GM21825 (cell line): ENCODE results near the gene E2F2.

ENCODE experiments used
- ATAC-seq: cut with Tn5 transposase; IDR thresholded peaks from one replicate; pipeline ENCODE4 v1.9.1; 2021; ENCODE audit warnings: mild to moderate bottlenecking, moderate library complexity; ENCODE audit not compliant: unreplicated experiment

E2F2 gene

DNA sequence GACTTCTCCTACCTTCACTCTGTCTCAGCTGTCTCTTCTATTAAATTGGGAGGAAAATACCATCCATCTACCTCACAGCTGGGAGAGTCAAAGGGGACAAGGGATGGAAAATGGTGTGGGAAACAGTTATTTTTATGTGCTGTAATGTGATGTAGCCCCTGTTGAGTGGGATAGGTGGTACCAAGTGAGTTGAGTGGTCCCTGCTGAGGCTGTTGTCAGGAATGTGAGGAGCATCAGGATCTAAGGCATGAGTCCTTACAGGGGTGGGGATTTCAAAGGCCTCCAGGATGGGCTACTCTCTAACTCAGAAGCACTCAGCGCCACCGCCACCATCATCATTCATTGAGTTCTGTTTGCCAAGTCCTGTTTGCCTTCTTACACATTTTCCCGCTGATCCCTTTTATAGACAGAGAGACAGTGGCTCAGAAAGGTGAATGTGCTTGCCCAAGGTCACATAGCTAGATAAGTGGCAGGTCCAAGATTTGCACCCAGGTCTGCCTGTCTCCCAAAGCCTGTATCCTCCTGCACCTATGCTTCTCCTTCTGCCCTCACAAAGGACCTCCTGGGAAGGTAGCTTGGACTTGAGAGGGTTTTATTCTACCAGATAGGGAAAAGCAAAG lies 32.8 kb upstream of the E2F2 start:
- no peak for ATAC-seq

DNA sequence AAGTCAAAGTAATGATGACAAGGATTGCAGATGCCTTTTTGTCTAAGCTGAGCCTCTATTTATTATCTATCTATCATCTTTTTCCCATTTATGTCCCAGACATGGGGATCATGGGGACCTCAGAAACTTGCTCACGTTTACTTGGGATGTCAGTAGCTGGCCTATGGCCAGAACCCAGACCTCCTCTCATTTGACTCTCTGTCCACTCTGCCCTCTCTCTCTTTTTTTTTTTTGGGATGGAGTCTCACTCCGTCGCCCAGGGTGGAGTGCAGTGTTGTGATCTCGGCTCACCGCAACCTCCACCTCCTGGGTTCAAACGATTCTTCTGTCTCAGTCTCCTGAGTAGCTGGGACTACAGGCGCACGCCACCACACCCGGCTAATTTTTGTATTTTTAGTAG lies 32.0 kb upstream of the E2F2 start:
- no peak for ATAC-seq

DNA sequence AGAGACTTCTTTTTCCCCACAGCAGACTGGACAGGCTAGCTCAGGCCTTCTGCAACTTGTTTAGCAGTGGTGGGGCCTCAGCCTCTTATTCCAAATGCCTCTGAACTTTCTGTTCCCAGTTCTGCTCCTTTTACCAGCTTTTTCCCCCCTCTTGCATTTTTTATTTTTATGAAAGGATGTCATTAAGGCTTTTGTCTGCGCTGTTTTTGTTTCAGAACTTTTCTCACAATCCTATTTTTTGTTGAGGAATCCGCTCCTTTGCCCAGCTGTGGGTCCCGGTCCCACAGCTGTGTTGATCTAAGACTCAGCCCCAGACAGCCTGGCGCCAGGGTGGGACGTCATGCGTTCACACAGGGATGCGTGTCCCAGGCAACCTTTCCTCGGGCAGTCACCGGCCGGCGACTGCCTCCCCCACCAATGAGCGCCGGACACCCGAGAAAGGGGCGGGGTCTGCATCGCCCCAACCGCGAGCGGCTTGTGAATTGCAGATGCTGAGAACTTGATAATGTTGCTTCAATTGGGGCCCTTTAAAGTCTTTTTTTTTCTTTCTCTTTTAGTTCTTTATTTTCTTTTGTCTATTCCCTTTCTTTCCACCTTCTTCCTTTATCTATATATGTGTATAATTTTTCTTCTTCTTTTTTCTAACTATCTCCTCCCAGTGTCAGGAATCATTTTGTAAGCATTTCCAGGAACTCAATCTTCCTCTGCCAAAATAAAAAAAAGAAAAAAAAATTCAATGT lies 31.3 kb upstream of the E2F2 start:
- ATAC-seq = no peak

DNA sequence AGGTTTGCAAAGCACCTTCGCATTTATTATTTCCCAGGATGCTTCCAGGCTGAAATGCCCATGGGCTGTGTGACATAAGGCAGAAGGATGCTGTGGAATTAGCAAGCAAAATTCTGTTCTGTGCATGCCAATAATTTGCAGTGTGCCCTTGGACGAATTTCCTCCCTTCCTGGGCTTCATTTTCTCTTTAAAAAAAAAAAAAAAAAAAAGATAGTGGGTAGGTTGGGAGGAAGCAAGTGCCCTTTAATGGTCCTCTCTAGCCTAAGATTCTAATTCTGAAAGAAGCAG lies 30.7 kb upstream of the E2F2 start:
- ATAC-seq = no peak

DNA sequence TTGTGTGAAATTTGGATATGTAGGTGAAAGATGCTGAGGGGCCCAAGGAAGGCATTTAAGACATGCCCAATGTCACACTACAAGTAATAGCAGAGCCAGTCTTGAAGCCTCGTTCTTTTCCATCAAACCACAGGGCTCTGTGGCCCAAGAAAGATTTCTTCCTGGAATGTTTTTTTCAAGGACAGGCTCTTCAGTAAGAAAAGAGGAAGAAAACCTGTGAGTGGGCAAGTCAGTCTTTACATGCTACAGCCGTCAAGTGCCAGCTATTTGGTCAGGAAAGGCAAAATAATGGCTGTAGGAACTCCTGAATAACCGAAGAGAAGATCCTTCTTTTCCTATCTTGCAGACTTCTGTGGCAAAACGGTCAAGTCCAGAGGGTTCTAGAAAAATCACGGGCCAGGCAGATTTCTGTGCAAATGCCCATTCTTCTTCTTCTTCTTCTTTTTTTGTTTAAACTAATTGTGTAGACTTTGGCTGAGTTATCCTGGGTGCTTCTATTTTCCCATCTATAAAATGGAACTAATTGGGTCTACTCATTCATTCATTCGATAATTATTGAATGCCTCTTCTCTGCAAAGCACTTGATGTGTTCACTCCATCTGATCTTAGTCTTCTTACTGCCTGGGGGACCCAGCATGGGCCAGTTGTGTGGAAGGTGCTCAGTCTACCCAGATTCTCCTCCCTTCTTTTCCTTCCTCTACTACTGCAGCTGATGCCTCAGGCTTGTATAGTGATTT lies 30.2 kb upstream of the E2F2 start:
- no peak for ATAC-seq

DNA sequence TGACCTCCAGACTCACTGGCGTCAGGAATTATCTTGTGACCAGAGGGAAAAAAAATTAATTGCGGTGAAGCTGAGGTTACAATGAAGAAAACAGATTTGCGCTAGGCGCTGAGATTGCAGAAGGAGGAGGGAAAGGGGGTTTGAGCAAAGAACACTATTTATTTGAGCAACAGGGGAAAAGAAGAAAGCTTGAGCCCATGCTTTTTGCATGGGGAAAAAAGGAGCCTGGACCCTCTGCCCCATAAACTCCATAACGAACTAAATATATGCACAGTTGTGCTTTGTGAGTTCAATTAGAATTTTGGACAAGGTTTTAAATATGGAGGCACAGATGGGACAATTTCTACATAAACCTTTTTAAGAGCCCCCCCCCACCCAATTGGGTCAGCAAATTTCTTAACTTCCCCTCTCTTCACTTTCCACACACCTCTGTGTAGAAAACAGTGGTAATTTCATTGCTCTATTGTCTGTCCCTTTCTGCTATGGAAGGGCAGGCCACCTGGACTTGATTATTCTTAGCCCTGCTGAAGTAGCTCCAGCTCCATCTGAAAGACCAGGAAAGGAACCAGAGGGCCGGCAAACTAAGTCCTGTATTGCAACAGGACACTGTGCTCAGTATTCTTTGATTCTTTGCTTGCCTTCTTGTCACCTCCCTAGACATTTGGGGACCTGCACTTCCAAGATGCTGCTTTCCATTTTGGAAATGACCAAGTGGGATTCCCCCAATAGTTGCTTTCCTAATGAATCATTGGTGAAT lies 29.1 kb upstream of the E2F2 start:
- no peak for ATAC-seq

DNA sequence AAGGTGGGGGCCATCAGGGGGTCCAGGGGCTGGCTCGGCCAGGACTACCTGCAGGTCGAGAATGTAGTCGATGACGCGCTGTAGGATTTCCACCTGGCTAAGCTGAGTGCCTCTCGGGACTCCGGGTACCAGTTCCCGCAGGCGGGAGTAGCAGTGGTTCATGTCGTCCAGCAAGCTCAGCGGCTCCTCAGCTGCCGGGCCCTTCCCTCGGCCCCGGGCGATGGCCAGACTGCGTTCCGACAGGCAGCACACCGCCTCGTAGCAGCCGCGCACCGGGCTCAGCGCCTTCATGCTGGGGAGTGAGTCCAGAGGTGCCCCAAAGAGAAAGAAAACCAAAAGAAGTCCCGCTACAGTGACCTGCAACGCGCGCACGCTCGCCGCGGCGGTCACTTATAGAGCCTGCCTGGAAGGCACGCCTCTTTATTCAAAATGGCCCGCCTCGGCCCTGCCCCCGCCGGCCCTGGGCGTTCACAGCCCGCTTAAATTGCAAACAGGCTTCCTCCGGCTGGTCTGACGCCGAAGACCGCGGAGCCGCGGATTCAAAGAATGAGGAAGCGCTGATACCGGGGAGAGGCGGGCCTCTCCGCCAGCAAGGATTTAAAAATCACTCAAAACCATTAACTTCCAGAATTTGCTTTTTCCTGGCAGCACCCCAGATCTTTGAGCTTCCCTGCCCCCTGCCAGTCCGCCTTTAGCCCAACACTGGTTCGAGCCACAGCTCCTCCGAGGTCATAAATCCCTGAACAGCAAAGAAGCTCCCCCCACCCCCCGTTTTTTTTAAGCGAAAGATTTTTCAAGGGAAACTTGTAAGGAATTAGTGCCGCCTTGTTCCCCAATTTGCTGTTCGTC lies 28.3 kb upstream of the E2F2 start, which contains the start of gene ID3:
ID3 (minus strand) TSS at position 366 of the 849 bp plus-strand sequence; CDS start at position 291, 75 bp downstream.
- ATAC-seq = peak; percentile 57

DNA sequence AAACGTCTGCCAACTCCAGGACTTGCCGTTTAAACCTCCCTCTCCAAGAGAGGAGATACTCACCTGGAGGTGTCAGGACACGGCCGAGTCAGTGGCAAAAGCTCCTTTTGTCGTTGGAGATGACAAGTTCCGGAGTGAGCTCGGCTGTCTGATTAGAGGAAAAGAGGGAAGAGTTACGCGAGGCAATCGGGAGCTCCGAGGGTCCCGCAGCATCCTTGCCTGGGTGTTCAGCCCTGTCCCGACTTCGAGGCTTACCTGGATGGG lies 27.8 kb upstream of the E2F2 start:
- ATAC-seq = no peak

DNA sequence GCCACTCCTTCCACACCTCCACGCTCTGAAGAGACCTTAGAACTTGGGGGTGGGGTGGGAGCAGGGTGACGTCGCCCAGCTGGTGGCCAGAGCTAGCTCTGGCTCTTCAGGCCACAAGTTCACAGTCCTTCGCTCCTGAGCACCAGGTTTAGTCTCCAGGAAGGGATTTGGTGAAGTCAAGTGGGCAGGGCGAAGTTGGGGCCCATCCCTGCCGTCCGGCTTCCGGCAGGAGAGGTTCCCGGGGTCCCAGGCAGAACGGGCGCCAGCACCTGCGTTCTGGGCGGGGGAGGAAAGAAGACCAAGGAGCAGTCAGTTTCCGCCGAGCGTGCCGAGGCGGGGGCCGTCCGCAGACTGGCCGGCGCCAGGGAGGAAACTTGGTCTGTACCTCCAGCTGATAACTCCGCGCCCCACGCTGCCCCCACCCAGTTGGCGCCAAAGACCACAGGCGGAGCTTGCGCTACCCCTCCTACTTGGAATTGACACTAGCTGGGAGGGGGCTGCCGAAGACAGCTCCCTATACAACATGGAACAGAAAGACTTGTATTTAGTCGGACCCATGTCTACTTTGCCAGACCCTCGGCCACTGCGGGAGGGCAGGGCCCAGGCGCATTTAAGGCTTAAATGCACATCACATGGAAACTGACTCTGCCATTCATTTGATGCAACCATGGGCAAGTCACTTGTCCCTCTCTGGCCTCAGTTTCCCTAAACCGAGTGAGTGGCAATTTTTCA lies 27.3 kb upstream of the E2F2 start:
- ATAC-seq = no peak

DNA sequence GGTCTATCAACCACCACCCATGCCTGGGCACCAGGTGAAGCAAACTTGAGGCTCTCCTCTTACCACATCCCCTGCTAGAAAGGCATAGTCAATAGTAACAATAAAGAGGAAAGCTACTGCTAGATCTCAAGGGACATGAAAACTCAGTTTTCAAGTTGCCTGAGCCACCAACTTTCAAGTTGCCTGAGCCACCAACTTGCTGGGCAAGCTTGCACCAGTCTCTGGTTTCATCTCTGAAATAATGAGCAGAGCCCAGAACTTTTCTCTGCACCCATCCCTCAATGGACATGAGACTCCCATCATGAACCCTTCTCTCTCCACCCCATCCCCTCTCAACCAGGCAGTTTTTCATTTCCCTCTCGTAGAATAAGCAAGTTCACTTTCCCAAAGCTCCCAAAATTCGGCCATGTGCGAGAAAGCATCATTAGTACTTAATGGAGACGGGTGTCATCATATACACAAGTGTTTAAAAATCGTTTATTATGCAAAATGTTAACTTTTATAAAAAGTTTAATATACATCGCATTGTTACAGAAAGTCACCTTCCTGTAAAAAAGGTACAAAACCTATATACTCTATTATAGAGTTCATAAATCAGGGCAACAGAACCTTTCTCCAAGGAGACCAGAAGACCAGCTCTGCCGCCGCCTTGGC lies 26.6 kb upstream of the E2F2 start:
- ATAC-seq = no peak

DNA sequence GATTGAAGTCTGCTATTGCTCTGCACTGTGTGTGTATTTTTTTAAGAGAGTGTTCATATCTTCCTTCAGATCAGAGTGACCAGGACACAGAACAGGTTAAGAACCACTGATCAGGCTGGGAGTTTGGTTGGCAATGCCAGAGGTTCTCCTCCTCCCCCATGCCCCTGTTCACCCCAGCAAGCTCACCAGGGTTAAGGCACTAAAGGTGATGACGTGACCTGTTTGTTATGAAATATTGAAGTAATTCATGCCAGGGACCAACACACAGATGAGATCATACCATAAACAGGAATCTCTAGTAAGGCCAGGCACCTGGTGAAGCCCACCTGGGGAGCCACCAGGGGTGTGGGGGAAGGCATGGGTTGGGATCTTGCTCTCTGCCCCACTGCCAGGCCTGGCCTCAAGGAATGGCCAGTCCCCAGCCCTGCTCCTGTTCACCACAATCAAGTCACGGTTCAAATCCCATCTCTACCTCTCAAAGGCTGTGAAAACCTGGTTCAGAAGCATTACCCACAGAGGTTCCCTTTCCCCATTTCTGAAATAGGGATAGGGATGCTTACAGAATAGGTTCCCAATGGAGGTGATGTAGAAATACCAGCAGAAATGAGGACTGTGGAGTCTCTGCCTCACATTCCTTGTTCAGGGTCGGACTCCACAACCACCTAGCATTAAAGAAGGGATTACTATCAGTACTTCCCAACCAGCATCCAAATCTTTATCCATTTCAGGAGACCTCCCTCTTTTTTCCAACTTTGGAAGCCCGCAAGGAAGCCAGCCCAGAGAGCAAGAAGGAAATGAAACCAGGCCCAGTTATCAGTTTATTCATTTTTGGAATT lies 25.8 kb upstream of the E2F2 start:
- no peak for ATAC-seq

DNA sequence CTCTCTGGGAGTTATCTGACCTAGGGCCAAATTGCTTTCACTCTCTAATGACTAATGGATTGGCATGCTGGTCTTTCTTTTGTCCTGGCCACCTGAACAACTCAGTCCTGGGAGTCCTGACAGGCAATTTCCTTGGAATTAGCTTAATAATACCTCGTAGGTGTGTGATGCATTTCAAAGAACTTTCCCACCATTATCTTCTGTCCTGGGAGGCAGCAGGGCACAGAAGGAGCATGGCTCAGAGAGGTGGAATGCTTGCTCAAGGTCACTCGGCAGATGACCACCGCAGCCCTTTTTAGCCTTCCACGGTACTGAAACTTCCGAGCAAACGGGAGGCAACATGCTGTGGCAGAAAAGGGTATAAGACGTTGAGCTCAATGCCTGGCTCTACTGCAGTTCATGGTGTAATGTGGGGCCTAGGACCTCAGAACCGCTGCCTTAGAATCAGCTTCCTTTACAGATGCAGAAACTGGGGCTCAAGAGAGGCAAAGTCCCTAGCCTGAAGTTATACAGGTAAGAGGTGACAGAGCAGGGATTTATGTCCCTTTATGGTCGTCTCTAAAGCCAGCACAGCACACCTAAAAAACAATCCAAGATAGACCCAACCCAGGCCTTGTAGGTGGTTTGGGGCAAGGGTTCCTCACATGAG lies 25.1 kb upstream of the E2F2 start:
- no peak for ATAC-seq

DNA sequence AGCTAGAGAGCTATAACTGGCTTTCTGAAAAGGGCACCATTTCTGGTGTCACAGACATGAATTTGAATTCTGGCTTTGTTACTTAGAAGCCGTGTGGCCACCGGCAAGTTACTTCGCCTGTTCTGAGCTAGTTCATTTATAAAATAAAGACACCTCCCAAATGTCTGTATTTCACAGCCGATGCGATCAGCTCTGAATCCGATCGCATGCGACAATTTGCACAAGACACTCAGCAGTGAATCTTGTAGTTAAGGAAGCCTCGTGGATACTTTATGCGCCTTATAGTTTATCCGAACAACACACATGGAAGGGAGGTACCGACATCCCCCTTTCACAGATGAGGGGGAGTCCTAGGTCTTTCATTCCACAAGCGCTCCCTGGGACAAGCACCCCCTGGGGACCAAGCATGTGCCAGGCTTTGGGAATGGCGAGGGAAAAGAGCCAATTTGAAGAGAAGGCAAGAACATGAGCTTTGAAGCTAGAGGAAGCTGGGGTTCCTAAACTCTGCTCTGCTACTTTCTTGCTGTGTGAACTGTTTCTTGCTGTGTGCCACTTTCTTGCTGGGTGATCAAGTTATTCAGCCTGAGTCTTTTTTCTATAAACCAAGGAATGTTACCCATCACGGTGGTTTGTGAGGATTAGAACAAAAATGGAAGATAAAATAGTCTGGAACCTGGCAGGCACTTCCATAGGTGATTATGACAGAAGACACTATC lies 24.4 kb upstream of the E2F2 start:
- ATAC-seq = no peak

DNA sequence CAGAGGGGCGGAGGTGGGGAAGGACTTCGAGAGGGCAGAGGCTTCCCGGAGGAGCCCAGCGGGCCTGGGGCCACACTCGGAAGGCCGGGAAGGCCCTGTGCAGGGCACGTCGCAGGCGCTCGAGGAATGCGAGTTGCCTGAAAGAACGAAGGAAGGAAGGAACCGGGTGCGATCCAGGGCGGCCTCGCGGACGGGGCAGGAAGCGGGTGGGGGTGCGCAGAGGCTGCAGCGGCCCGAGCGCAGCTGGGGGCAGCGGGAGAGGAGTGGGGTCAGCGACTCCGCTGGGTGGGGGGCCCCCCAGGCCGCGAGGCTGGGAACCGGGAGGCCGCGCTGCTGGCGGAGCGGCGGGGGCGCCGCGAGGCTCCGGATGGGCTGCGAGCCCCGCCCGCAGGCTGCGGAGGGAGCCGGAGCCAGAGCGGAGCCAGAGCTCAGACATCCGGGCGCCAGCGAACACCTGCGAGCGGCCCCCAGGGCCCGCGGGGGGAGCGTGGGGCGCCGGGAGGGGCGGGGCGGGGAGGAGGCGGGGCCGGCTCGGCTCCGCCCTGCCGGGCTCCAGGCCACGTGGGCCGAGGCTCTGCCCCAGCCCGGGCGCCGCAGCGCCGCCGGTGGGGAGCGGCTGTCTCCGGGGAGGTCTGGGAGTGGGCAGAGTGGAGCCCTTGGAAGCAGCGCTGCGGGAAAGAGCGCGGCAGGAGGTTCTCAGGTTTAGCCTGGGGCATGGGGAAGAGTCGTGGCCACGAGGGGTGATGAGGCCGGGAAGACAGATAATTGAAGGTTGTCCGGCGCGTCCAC lies 23.6 kb upstream of the E2F2 start:
- peak; percentile 39 for ATAC-seq

DNA sequence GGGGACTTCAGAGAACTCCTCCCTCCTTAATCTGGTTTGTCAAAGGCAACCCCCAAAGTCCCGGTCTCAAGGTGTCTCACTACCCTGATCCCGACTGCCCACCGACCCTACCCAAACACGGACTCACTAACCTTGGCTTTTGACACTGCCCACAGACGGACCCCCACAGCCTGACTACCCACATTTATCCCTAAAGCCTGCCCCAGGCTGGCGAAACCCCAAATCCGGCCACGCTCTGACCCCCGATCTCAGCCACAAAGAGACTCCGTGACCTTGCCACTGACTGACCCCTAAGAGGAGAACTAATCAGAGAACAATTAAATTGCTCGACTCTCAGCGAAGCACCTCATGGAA lies 23.1 kb upstream of the E2F2 start:
- ATAC-seq = no peak

DNA sequence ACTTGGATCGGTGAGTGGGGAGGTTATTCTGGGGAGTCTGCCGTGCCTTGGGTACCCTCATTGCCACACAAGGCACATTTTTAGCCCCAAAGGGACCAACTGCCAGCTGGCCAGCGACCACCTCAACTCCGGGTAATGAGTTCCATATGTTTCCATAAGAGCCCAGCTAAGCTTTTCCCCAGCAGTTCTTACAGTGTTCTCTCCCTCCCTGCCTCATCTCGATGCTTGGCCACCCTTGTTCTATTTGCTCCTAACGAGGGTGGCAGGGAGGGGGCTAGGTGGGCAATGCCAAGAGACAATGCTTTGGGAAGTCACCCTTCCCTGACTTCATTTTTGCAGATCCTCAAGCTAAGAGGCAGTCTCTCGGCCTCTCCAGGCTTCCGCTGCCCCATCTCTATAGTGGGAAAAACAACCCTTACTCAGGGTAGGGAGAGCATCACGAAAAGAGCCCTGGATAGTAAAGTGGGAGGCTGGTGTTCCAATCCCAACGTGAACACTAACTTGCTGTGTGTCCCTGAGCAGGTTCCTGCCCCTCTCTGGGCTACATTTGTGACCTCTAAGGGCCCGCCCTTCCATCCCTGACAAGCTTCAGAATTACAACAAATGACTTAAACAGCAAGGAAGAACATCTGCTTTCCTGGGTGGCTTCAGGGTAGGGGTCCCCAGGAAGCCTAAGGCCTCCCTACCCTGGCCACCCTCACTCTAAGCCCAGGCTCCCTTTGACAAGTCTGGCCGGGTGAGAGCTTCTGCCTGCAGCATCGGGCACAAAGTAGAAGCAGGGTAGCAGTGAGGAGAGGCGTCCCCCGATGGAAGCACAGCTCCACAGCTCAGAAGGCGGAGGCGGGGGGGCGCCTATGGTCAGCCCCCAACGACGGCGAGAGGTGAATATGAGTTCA lies 22.4 kb upstream of the E2F2 start:
- no peak for ATAC-seq
